Progenitor cell of endocrine pancreas (in vitro differentiated cells): ENCODE results near the gene TMEM116. TPM values are rescaled to one million over a fixed set of nuclear protein-coding genes. Genes with fewer than 3 reads are reported as not detected.

Experiments used
- DNase-seq: peaks from one replicate; pipeline ENCODE4 v3.0.0; 2021; ENCODE audit warnings: low spot score; ENCODE audit not compliant: unreplicated experiment
- H3K27ac Mint-ChIP-seq: 2 replicates; pipeline ENCODE4 v1.8.0; 2021; ENCODE audit warnings: mild to moderate bottlenecking, moderate library complexity, mixed read lengths
- H3K27me3 Mint-ChIP-seq: 2 replicates; pipeline ENCODE4 v1.8.0; 2021; ENCODE audit warnings: mixed read lengths
- H3K36me3 Mint-ChIP-seq: 2 replicates; pipeline ENCODE4 v1.8.0; 2022; ENCODE audit warnings: mixed read lengths; ENCODE audit not compliant: insufficient read depth
- H3K4me1 Mint-ChIP-seq: 2 replicates; pipeline ENCODE4 v1.8.0; 2021; ENCODE audit warnings: low read depth, mixed read lengths
- H3K4me3 Mint-ChIP-seq: 2 replicates; pipeline ENCODE4 v1.8.0; 2021; ENCODE audit warnings: low read depth, mild to moderate bottlenecking, moderate library complexity, mixed read lengths
- H3K9me3 Mint-ChIP-seq: 2 replicates; pipeline ENCODE4 v1.8.0; 2021; ENCODE audit warnings: low read depth, mixed read lengths
- CTCF ChIP-seq: fragments of 200-600 bp; sonication (generic); IDR thresholded peaks from one replicate; pipeline ENCODE4 v1.5.0; 2021; ENCODE audit warnings: antibody characterized with exemption, mild to moderate bottlenecking; ENCODE audit not compliant: unreplicated experiment
- total RNA-seq: library from RNA; stranded (reverse); gene quantifications from 2 replicates; pipeline ENCODE4 v1.2.1, GENCODE V29; 2021

The TMEM116 gene
- total RNA-seq, 1 donor from 2014 or later: 13.1 TPM

- no peaks in the 10 kb centered on the region for H3K9me3 Mint-ChIP-seq
- DNase-seq: no peak
- no peaks in the 10 kb centered on the region for H3K27me3 Mint-ChIP-seq
- peaks cover 4% of the 10 kb centered on the region for H3K4me1 Mint-ChIP-seq
- no peak overlapping the region for H3K27ac Mint-ChIP-seq
- H3K4me3 Mint-ChIP-seq: no peak overlapping the region
- H3K36me3 Mint-ChIP-seq: peaks cover 4% of the 10 kb centered on the region
- TF ChIP-seq CTCF: no peak
Observed at GRCh38 chr12:111993292-111994150, 19.4 kb downstream of the TMEM116 start.

- peaks cover 8% of the 10 kb centered on the region for H3K36me3 Mint-ChIP-seq
Observed at GRCh38 chr12:111992464-111992863, 20.5 kb downstream of the TMEM116 start.

GRCh38 chr12:111991946-111992345 is 21.0 kb downstream of the TMEM116 start:
- no peak overlapping the region for H3K27ac Mint-ChIP-seq
- no peak for TF ChIP-seq CTCF
- peaks cover 8% of the 10 kb centered on the region for H3K36me3 Mint-ChIP-seq
- DNase-seq: no peak
- H3K4me3 Mint-ChIP-seq: no peak overlapping the region
- H3K9me3 Mint-ChIP-seq: no peaks in the 10 kb centered on the region
- peaks cover 4% of the 10 kb centered on the region for H3K4me1 Mint-ChIP-seq
- H3K27me3 Mint-ChIP-seq: no peaks in the 10 kb centered on the region

More at GRCh38 chr12:111992464-111992863, 20.5 kb downstream of the TMEM116 start:
- Mint-ChIP-seq H3K4me3 (no peak overlapping the region), H3K27ac (no peak overlapping the region), H3K9me3 (no peaks in the 10 kb centered on the region), H3K27me3 (no peaks in the 10 kb centered on the region), H3K4me1 (peaks cover 4% of the 10 kb centered on the region)
- TF ChIP-seq CTCF: no peak
- DNase-seq: no peak

GRCh38 chr12:111991535-111991934 is 21.4 kb downstream of the TMEM116 start:
- H3K4me3 Mint-ChIP-seq: no peak overlapping the region
- peaks cover 8% of the 10 kb centered on the region for H3K36me3 Mint-ChIP-seq
- TF ChIP-seq CTCF: no peak
- H3K9me3 Mint-ChIP-seq: no peaks in the 10 kb centered on the region
- H3K27ac Mint-ChIP-seq: no peak overlapping the region
- H3K27me3 Mint-ChIP-seq: no peaks in the 10 kb centered on the region
- H3K4me1 Mint-ChIP-seq: peaks cover 4% of the 10 kb centered on the region
- DNase-seq: no peak

GRCh38 chr12:111984820-111985219 is 28.1 kb downstream of the TMEM116 start:
- Mint-ChIP-seq H3K4me3 (no peak overlapping the region), H3K27me3 (no peaks in the 10 kb centered on the region), H3K36me3 (peaks cover 8% of the 10 kb centered on the region), H3K27ac (no peak overlapping the region), H3K9me3 (no peaks in the 10 kb centered on the region), H3K4me1 (no peaks in the 10 kb centered on the region)
- no peak for TF ChIP-seq CTCF
- DNase-seq: no peak
